Gastrocnemius medialis (tissue), 4 donors: ENCODE data around the gene CFAP157. TPM values are rescaled to one million over a fixed set of nuclear protein-coding genes. Genes with fewer than 3 reads are reported as not detected.

Experiments
- ATAC-seq, 2 donors: fragments of 150-250 bp; one replicate each; pipeline ENCODE4 v1.9.1; 2016
- DNase-seq, 2 donors: peaks; one replicate each; pipeline ENCODE4 v3.0.0-alpha.2; 2019
- H3K27ac ChIP-seq, 4 donors: fragments of 200-600 bp; sonication (generic); 1 replicate in 1 of 4; 2 replicates in 3 of 4; pipeline ENCODE4 v1.5.1; 2016 to 2018; ENCODE audit warnings: mild to moderate bottlenecking in 2 of 4, moderate library complexity in 1 of 4
- H3K27me3 ChIP-seq, 3 donors: fragments of 200-600 bp; sonication (generic) in 2 of 3; 1 replicate in 1 of 3; 2 replicates in 2 of 3; pipeline versions ENCODE4 v1.5.1 to v1.6.0; 2016 to 2019; ENCODE audit warnings: mild to moderate bottlenecking in 1 of 3, moderate library complexity in 1 of 3
- H3K36me3 ChIP-seq, 2 donors: fragments of 200-600 bp; sonication (generic) in 1 of 2; one replicate each; pipeline ENCODE4 v1.5.1; 2017 to 2018
- H3K4me1 ChIP-seq, 2 donors: fragments of 200-600 bp; sonication (generic) in 1 of 2; one replicate each; pipeline ENCODE4 v1.5.1; 2016 to 2017; ENCODE audit warnings: mild to moderate bottlenecking in 2 of 2
- H3K4me3 ChIP-seq, 4 donors: fragments of 200-600 bp; sonication (generic) in 3 of 4; 1 replicate in 1 of 4; 2 replicates in 3 of 4; pipeline ENCODE4 v1.5.1; 2016 to 2019; ENCODE audit warnings: mild to moderate bottlenecking in 2 of 4
- H3K9me3 ChIP-seq, 3 donors: fragments of 200-600 bp; sonication (generic) in 2 of 3; 1 replicate in 1 of 3; 2 replicates in 2 of 3; pipeline ENCODE4 v1.5.1; 2016 to 2019
- POLR2A ChIP-seq, 2 donors: fragments of 450-650 bp; IDR thresholded peaks; one replicate each; pipeline ENCODE4 v1.6.1; 2017; ENCODE audit warnings: antibody characterized with exemption in 2 of 2, mild to moderate bottlenecking in 2 of 2, moderate library complexity in 2 of 2
- in situ Hi-C, 4 donors: fragments of 200-750 bp; cut with MboI; loops; one replicate each; pipeline versions ENCODE4 v1.15.0 to v1.8.0; 2017; ENCODE audit warnings: low sequenced_read_pairs in 4 of 4
- intact Hi-C: fragments of 100-400 bp; cut with DNase I; formaldehyde crosslinking; loops from one replicate; pipeline ENCODE4 v1.15.1; 2023; ENCODE audit warnings: low total_unique reads
- total RNA-seq, 4 donors: library from RNA; depleted of rRNA; stranded (reverse); fragments of >200 nt; gene quantifications; one replicate each; pipeline versions ENCODE4 v1.1.0 to v1.2.3, GENCODE V29; 2016
- TF ChIP-seq, protein P1 (sequence below), 5 experiments: fragments of 450-650 bp in 3 of 5; fragments of 200-600 bp in 2 of 5; sonication (generic) in 2 of 5; IDR thresholded peaks in 4 of 5; conservative IDR thresholded peaks in 1 of 5; 1 replicate in 4 of 5; 2 replicates in 1 of 5; pipeline ENCODE4 v1.5.1; 2016 to 2019; ENCODE audit warnings: antibody characterized with exemption in 5 of 5, mild to moderate bottlenecking in 3 of 5, moderate library complexity in 3 of 5

CFAP157 gene
- total RNA-seq, 4 donors from 2014 or later, result not detected

DNA sequence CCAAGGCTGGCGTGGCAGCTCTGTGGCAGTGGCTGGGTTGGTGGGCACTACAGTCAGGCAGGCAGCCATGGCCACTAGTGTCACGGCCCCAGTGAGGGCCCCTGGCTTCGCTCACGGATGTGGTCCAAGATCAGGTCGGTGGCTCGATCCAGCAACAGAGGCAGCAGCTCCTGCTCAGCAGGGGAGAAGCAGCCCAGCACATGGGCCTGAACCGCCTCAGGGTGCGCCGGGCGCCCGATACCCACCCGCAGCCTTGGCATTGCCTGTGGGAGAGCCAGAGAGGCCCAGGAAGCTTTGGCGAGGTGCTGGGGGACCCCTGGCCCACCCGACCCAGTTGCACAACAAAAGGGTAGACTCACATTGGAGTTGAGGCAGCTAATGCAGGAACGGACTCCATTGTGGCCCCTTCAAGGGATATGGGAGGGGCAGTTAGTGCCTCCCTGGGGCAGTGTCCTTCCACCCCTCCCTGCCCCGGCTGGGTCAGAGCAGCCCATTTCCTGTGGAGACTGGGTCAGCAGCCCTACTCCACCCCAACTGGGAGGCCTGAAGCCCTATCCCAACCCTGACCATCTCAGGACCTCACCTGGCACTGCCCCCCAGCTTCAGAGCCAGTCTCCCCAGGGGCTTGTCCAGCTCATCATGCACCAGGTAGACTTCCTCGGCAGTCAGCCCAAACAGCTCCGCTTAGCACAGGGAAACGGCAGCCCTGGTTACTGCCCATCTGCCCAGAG, 7.4 kb downstream of the CFAP157 start:
- Histone ChIP-seq H3K27me3 (no peaks in the 10 kb centered on the region), H3K36me3 (no peaks in the 10 kb centered on the region), H3K4me3 (peak overlapping the region; percentile 74 to 85 (median 78)), H3K9me3 (no peaks in the 10 kb centered on the region), H3K27ac (no peak overlapping the region), H3K4me1 (peaks cover 12 to 14% of the 10 kb centered on the region in 2 donors)
- TF ChIP-seq, protein P1, sequence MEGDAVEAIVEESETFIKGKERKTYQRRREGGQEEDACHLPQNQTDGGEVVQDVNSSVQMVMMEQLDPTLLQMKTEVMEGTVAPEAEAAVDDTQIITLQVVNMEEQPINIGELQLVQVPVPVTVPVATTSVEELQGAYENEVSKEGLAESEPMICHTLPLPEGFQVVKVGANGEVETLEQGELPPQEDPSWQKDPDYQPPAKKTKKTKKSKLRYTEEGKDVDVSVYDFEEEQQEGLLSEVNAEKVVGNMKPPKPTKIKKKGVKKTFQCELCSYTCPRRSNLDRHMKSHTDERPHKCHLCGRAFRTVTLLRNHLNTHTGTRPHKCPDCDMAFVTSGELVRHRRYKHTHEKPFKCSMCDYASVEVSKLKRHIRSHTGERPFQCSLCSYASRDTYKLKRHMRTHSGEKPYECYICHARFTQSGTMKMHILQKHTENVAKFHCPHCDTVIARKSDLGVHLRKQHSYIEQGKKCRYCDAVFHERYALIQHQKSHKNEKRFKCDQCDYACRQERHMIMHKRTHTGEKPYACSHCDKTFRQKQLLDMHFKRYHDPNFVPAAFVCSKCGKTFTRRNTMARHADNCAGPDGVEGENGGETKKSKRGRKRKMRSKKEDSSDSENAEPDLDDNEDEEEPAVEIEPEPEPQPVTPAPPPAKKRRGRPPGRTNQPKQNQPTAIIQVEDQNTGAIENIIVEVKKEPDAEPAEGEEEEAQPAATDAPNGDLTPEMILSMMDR (IDR thresholded peaks at IDR 0.05 in 4 of 5, conservative IDR thresholded peaks at IDR 0.05 in 1 of 5), result no peak
- no peak for TF ChIP-seq POLR2A (IDR thresholded peaks at IDR 0.05)
- in situ Hi-C loops (no loop called here), intact Hi-C loops (loop anchor here (2.0 to 5.0 kb wide), 2 partner anchors 31 to 102 kb away; partner anchors contain the start of gene STXBP1)
- ATAC-seq, result no peak
- DNase-seq, result no peak

GRCh38 chr9:127714951-127715469, 8.2 kb downstream of the CFAP157 start:
- no peaks in the 10 kb centered on the region for H3K9me3 ChIP-seq
- no peaks in the 10 kb centered on the region for H3K36me3 ChIP-seq
- intact Hi-C loops (loop anchor here (1.0 to 5.0 kb wide), 3 partner anchors 15 to 103 kb away; partner anchors contain the start of gene STXBP1), in situ Hi-C loops (no loop called here)
- H3K4me1 ChIP-seq, result peaks cover 12 to 14% of the 10 kb centered on the region in 2 donors
- DNase-seq, result peak in 1 of 2 donors; percentile 33
- TF ChIP-seq, protein P1 (IDR thresholded peaks at IDR 0.05 in 4 of 5, conservative IDR thresholded peaks at IDR 0.05 in 1 of 5), result no peak
- no peak for TF ChIP-seq POLR2A (IDR thresholded peaks at IDR 0.05)
- ATAC-seq, result peak; percentile 21 to 26
- no peaks in the 10 kb centered on the region for H3K27me3 ChIP-seq
- peak overlapping the region; percentile 84 to 86 (median 84) for H3K27ac ChIP-seq
- peak overlapping the region; percentile 74 to 85 (median 78) for H3K4me3 ChIP-seq

GRCh38 chr9:127715470-127716337, 8.9 kb downstream of the CFAP157 start, which contains the start of the genes PTRH1 and TTC16:
Gene PTRH1, minus strand, starts transcription at chr9:127715663. Its CDS starts 24 bp downstream, at chr9:127715639.
Gene TTC16, plus strand, starts transcription at chr9:127716079. Its CDS starts 67 bp downstream, at chr9:127716146.
- Histone ChIP-seq H3K9me3 (no peaks in the 10 kb centered on the region), H3K4me1 (peaks cover 12 to 14% of the 10 kb centered on the region in 2 donors), H3K27ac (peak within 1 kb of the TSS; percentile 84 to 86 (median 84)), H3K4me3 (peak within 1 kb of the TSS; percentile 74 to 85 (median 78)), H3K36me3 (no peaks in the 10 kb centered on the region), H3K27me3 (no peaks in the 10 kb centered on the region)
- in situ Hi-C loops, result no loop called here
- ATAC-seq (peak; percentile 94 to 96), DNase-seq (peak; percentile 95 to 96)
- TF ChIP-seq POLR2A (IDR thresholded peaks at IDR 0.05), result peak; percentile 71 to 78
- TF ChIP-seq, protein P1 (IDR thresholded peaks at IDR 0.05 in 4 of 5, conservative IDR thresholded peaks at IDR 0.05 in 1 of 5), result no peak
- intact Hi-C loops, result loop anchor here (1.0 to 2.0 kb wide), 3 partner anchors 15 to 33 kb away; no protein-coding TSS in a partner anchor

DNA sequence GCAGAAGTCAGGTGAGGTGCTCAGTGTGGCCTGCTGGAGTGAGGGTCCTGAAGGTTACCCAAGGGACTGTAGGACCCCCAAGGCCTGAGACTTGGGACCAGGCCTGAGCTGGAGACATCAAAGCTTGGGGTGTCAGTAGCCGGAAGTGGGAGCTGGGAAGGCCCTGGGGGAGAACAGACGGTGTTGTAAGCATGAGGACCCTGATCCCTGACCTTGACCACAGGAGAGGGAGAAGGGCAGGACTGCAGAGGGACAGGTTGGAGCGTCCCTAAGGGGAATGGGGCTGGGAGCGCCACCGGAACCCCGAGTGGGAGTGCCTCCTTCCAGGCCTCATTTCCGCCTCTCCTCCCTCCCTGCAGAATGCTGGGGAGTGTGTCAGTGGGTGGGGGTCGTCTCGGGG, 9.6 kb downstream of the CFAP157 start:
- ATAC-seq (no peak), DNase-seq (no peak)
- intact Hi-C loops (loop anchor here (1.0 kb wide), 1 partner anchor 18 kb away; no protein-coding TSS in a partner anchor), in situ Hi-C loops (no loop called here)
- Histone ChIP-seq H3K27ac (peak overlapping the region; percentile 84 to 86 (median 84)), H3K36me3 (no peaks in the 10 kb centered on the region), H3K4me3 (peak overlapping the region; percentile 74 to 85 (median 78)), H3K27me3 (no peaks in the 10 kb centered on the region), H3K4me1 (peaks cover 12 to 14% of the 10 kb centered on the region in 2 donors), H3K9me3 (no peaks in the 10 kb centered on the region)
- TF ChIP-seq, protein P1 (IDR thresholded peaks at IDR 0.05 in 4 of 5, conservative IDR thresholded peaks at IDR 0.05 in 1 of 5), result no peak
- no peak for TF ChIP-seq POLR2A (IDR thresholded peaks at IDR 0.05)
